H1 (cell line): ENCODE results near the gene RFX3. TPM values are rescaled to one million over a fixed set of nuclear protein-coding genes. Genes with fewer than 3 reads are reported as not detected.

ENCODE experiments used
- CTCF ChIA-PET: fragments of 300-600 bp; sonication (Branson Sonifier 250); formaldehyde crosslinking; loops from one replicate; lab custom pipeline; 2021; ENCODE audit not compliant: partially characterized antibody; lab: Charles Lee
- POLR2A ChIA-PET: fragments of 300-600 bp; sonication (Branson Sonifier 250); formaldehyde crosslinking; loops from one replicate; lab custom pipeline; 2021; ENCODE audit warnings: inconsistent platforms; ENCODE audit not compliant: partially characterized antibody; lab: Charles Lee
- DNase-seq, 2 experiments: peaks; one replicate each; pipeline versions ENCODE4 v3.0.0 to v3.0.0-alpha.2; 2010 to 2022; ENCODE audit warnings: low spot score in 2 of 2, low read depth in 1 of 2, mixed read lengths in 1 of 2
- FAIRE-seq: peaks from 2 replicates; lab custom pipeline; 2011; peaks lifted over from hg19 to GRCh38; lab: Jason Lieb, UNC
- H2AFZ ChIP-seq: 2 replicates; pipeline ENCODE4 v1.8.1; 2012; ENCODE audit warnings: low read length, inconsistent platforms
- H2AK5ac ChIP-seq: 2 replicates; pipeline ENCODE4 v1.6.1; 2013; ENCODE audit warnings: low read depth, low read length
- H2BK120ac ChIP-seq: replicated peaks from 2 replicates; pipeline ENCODE3; 2013; ENCODE audit warnings: low read depth, low read length, inconsistent platforms
- H2BK12ac ChIP-seq: 2 replicates; pipeline ENCODE4 v1.6.1; 2013; ENCODE audit warnings: low read depth, low read length
- H2BK15ac ChIP-seq: 2 replicates; pipeline ENCODE4 v1.6.1; 2013; ENCODE audit warnings: low read length
- H2BK20ac ChIP-seq: 2 replicates; pipeline ENCODE4 v1.6.1; 2013; ENCODE audit warnings: low read length
- H2BK5ac ChIP-seq: 2 replicates; pipeline ENCODE4 v1.6.1; 2013; ENCODE audit warnings: low read depth, low read length
- H3K14ac ChIP-seq: 2 replicates; pipeline ENCODE4 v1.6.1; 2013; ENCODE audit warnings: inconsistent platforms; ENCODE audit not compliant: insufficient read length
- H3K18ac ChIP-seq: 2 replicates; pipeline ENCODE4 v1.6.1; 2013; ENCODE audit warnings: low read length; ENCODE audit errors: extremely low read depth
- H3K23ac ChIP-seq: 2 replicates; pipeline ENCODE4 v1.6.1; 2013; ENCODE audit warnings: inconsistent platforms; ENCODE audit not compliant: insufficient read length
- H3K23me2 ChIP-seq: 2 replicates; pipeline ENCODE4 v1.6.1; 2013; ENCODE audit warnings: low read depth, low read length
- H3K27ac ChIP-seq: 2 replicates; pipeline ENCODE4 v1.6.1; 2011; ENCODE audit warnings: low read depth, low read length, inconsistent platforms
- H3K27me3 ChIP-seq, 4 experiments: replicated peaks in 1 of 4; 1 replicate in 1 of 4; 2 replicates in 3 of 4; pipeline versions ENCODE4 v1.6.1 to v1.8.1; 2011 to 2013; ENCODE audit warnings: low read length in 3 of 4, mild to moderate bottlenecking in 3 of 4, inconsistent platforms in 2 of 4, mixed read lengths in 2 of 4, moderate library complexity in 1 of 4; ENCODE audit not compliant: control insufficient read depth in 3 of 4, insufficient read depth in 3 of 4; ENCODE audit errors: extremely low read depth in 1 of 4
- H3K36me3 ChIP-seq, 4 experiments: 2 replicates each; pipeline versions ENCODE4 v1.6.1 to v1.8.1; 2011 to 2013; ENCODE audit warnings: mild to moderate bottlenecking in 4 of 4, low read length in 3 of 4, moderate library complexity in 2 of 4, control low read depth in 1 of 4, inconsistent platforms in 1 of 4; ENCODE audit not compliant: insufficient read depth in 4 of 4, control insufficient read depth in 2 of 4
- H3K4ac ChIP-seq: replicated peaks from 2 replicates; pipeline ENCODE3; 2013; ENCODE audit warnings: low read length, low read depth, mixed read lengths, inconsistent platforms; ENCODE audit not compliant: insufficient read length
- H3K4me1 ChIP-seq, 4 experiments: replicated peaks in 1 of 4; 1 replicate in 1 of 4; 2 replicates in 3 of 4; pipeline versions ENCODE4 v1.6.1 to v1.8.1; 2011 to 2013; ENCODE audit warnings: low read length in 3 of 4, inconsistent platforms in 2 of 4, mixed read lengths in 1 of 4; ENCODE audit not compliant: insufficient read depth in 4 of 4, control insufficient read depth in 3 of 4
- H3K4me2 ChIP-seq, 2 experiments: 2 replicates each; pipeline versions ENCODE4 v1.6.1 to v1.8.1; 2011 to 2013; ENCODE audit warnings: low read depth in 2 of 2, low read length in 2 of 2, control low read depth in 1 of 2, inconsistent platforms in 1 of 2, mild to moderate bottlenecking in 1 of 2; ENCODE audit not compliant: insufficient read depth in 1 of 2
- H3K4me3 ChIP-seq, 4 experiments: fragments of 200-600, 300-600 bp in 1 of 4; sonication (generic), shearing (Covaris generic), sonication (Bioruptor Twin) in 1 of 4; 2 replicates each; pipeline versions ENCODE4 v1.5.1 to v1.8.1; 2011 to 2016; ENCODE audit warnings: low read length in 4 of 4, low read depth in 3 of 4, control low read depth in 2 of 4, inconsistent platforms in 2 of 4, mild to moderate bottlenecking in 2 of 4, mixed read lengths in 1 of 4, moderate library complexity in 1 of 4; ENCODE audit not compliant: insufficient read depth in 2 of 4; ENCODE audit errors: extremely low read depth in 1 of 4
- H3K56ac ChIP-seq: replicated peaks from 2 replicates; pipeline ENCODE3; 2013; ENCODE audit warnings: low read depth, mild to moderate bottlenecking, mixed read lengths, low read length, inconsistent platforms; ENCODE audit not compliant: insufficient read length
- H3K79me1 ChIP-seq: 2 replicates; pipeline ENCODE4 v1.6.1; 2013; ENCODE audit warnings: low read depth, low read length, control low read depth
- H3K79me2 ChIP-seq, 2 experiments: 2 replicates each; pipeline versions ENCODE4 v1.6.1 to v1.8.1; 2012 to 2013; ENCODE audit warnings: low read length in 2 of 2, mild to moderate bottlenecking in 2 of 2, inconsistent platforms in 1 of 2; ENCODE audit not compliant: insufficient read depth in 2 of 2, control insufficient read depth in 1 of 2
- H3K9ac ChIP-seq, 4 experiments: replicated peaks in 1 of 4; 1 replicate in 1 of 4; 2 replicates in 3 of 4; pipeline versions ENCODE4 v1.6.1 to v1.8.1; 2011 to 2013; ENCODE audit warnings: low read depth in 3 of 4, low read length in 3 of 4, control low read depth in 2 of 4, mild to moderate bottlenecking in 2 of 4, moderate library complexity in 2 of 4, inconsistent platforms in 1 of 4; ENCODE audit errors: extremely low read depth in 1 of 4
- H3K9me3 ChIP-seq, 2 experiments: 2 replicates each; pipeline versions ENCODE4 v1.6.1 to v1.8.1; 2012 to 2013; ENCODE audit warnings: mild to moderate bottlenecking in 2 of 2, moderate library complexity in 2 of 2, control low read depth in 1 of 2, inconsistent platforms in 1 of 2, low read depth in 1 of 2, low read length in 1 of 2, mixed read lengths in 1 of 2; ENCODE audit not compliant: insufficient read depth in 2 of 2
- H4K20me1 ChIP-seq, 2 experiments: replicated peaks in 1 of 2; 2 replicates each; pipeline versions ENCODE3 to v1.8.1; 2011 to 2013; ENCODE audit warnings: inconsistent platforms in 2 of 2, low read length in 2 of 2, mild to moderate bottlenecking in 1 of 2; ENCODE audit not compliant: insufficient read depth in 2 of 2, control insufficient read depth in 1 of 2
- H4K5ac ChIP-seq: 2 replicates; pipeline ENCODE4 v1.6.1; 2013; ENCODE audit warnings: low read length, low read depth, mixed read lengths, inconsistent platforms; ENCODE audit not compliant: insufficient read length
- H4K8ac ChIP-seq: 2 replicates; pipeline ENCODE4 v1.8.0; 2013; ENCODE audit warnings: mild to moderate bottlenecking, moderate library complexity, low read length, inconsistent platforms; ENCODE audit not compliant: insufficient read depth; ENCODE audit errors: extremely low read depth
- H4K91ac ChIP-seq: replicated peaks from 2 replicates; pipeline ENCODE3; 2013; ENCODE audit warnings: low read length, mixed read lengths, inconsistent platforms; ENCODE audit not compliant: insufficient read length
- ASH2L ChIP-seq: fragments of 200-600, 300-600 bp; sonication (generic); IDR thresholded peaks from one replicate; pipeline ENCODE4 v1.7.1; 2017; ENCODE audit warnings: low read length
- ATF3 ChIP-seq: IDR thresholded peaks from 2 replicates; pipeline ENCODE4 v1.6.1; 2011; ENCODE audit warnings: low read depth, mild to moderate bottlenecking, low read length; ENCODE audit not compliant: insufficient read depth
- BRCA1 ChIP-seq: IDR thresholded peaks from 2 replicates; pipeline ENCODE4 v1.6.1; 2012; ENCODE audit warnings: low read depth, low read length, improper control_type of control experiment
- CHD2 ChIP-seq: IDR thresholded peaks from 2 replicates; pipeline ENCODE4 v1.6.1; 2012; ENCODE audit warnings: low read length, improper control_type of control experiment
- FOSL1 ChIP-seq: IDR thresholded peaks from 2 replicates; pipeline ENCODE4 v1.6.1; 2011; ENCODE audit warnings: mild to moderate bottlenecking, low read depth, low read length, moderate library complexity; ENCODE audit not compliant: insufficient read depth
- HDAC6 ChIP-seq: IDR thresholded peaks from one replicate; pipeline ENCODE4 v1.7.1; 2012; ENCODE audit warnings: low read depth, mild to moderate bottlenecking, inconsistent platforms, low read length, moderate library complexity
- POU5F1 ChIP-seq: IDR thresholded peaks from 2 replicates; pipeline ENCODE4 v1.6.1; 2011; ENCODE audit warnings: low read depth, mild to moderate bottlenecking, low read length, moderate library complexity
- RBBP5 ChIP-seq: IDR thresholded peaks from 2 replicates; pipeline ENCODE4 v1.7.1; 2012; ENCODE audit warnings: low read depth, mild to moderate bottlenecking, inconsistent platforms, low read length, moderate library complexity, borderline replicate concordance
- SIX5 ChIP-seq: IDR thresholded peaks from 2 replicates; pipeline ENCODE4 v1.6.1; 2011; ENCODE audit warnings: mild to moderate bottlenecking, low read depth, low read length
- SP1 ChIP-seq: IDR thresholded peaks from 2 replicates; pipeline ENCODE4 v1.6.1; 2011; ENCODE audit warnings: low read depth, low read length
- SP2 ChIP-seq: IDR thresholded peaks from 2 replicates; pipeline ENCODE4 v1.6.1; 2012; ENCODE audit warnings: mild to moderate bottlenecking, low read length, inconsistent platforms
- SUZ12 ChIP-seq: fragments of 200-600 bp; sonication (generic); IDR thresholded peaks from 2 replicates; pipeline ENCODE4 v1.6.1; 2012; ENCODE audit warnings: mild to moderate bottlenecking, inconsistent platforms, low read length, moderate library complexity, mixed read lengths
- TAF7 ChIP-seq: optimal IDR thresholded peaks from 2 replicates; pipeline ENCODE3; 2011; ENCODE audit warnings: low read depth, mild to moderate bottlenecking, inconsistent platforms, low read length, moderate library complexity, borderline replicate concordance
- YY1 ChIP-seq: IDR thresholded peaks from 2 replicates; pipeline ENCODE4 v1.6.1; 2011; ENCODE audit warnings: low read depth, mild to moderate bottlenecking, low read length
- ZNF274 ChIP-seq: IDR thresholded peaks from 2 replicates; pipeline ENCODE4 v1.7.0; 2012; ENCODE audit warnings: low read length, borderline replicate concordance; ENCODE audit errors: extremely low read depth
- WGBS, 2 experiments: shearing (Covaris generic) in 1 of 2; methylation state at CpG; one replicate each; pipeline versions ENCODE4 v1.1.6 to v1.1.7; 2013 to 2015; ENCODE audit warnings: low lambda C conversion rate in 2 of 2, mixed read lengths in 2 of 2, inconsistent platforms in 1 of 2, low coverage in 1 of 2, missing lambda C conversion rate in 1 of 2; ENCODE audit not compliant: insufficient replicate concordance in 2 of 2, insufficient coverage in 1 of 2, insufficient read length in 1 of 2; ENCODE audit errors: extremely low coverage in 1 of 2, missing lambda C conversion rate in 1 of 2; 5-methylcytosine and 5-hydroxymethylcytosine counted together
- polyA plus RNA-seq, 7 experiments: library from polyadenylated mRNA; depleted of rRNA in 3 of 7; stranded (reverse) in 5 of 7; unstranded in 2 of 7; fragments of >200 nt in 5 of 7; fragments of 200-250 nt in 2 of 7; gene quantifications; 1 replicate in 5 of 7; 2 replicates in 1 of 7; 4 replicates in 1 of 7; pipeline versions ENCODE4 v1.2.1 to v1.2.3, GENCODE V29; 2011 to 2013; ENCODE audit warnings: missing spikeins in 2 of 7, mixed read lengths in 2 of 7
- total RNA-seq: library from RNA; stranded (reverse); fragmentation: NEBNext Ultra II Directional; extraction: Animal tissue kit (Norgen Biotek cat#: 25700); gene quantifications from 2 replicates; pipeline ENCODE4 v1.2.1, GENCODE V29; 2021

Gene RFX3
- total and polyA plus RNA-seq, 2 of the 8 experiments (the other 6 are each of a cell fraction or from before 2014, with no cell fraction given) = 4.9 to 22.6 TPM

GRCh38 chr9:3492214-3492613, 33.6 kb downstream of the RFX3 start:
- DNase-seq (no peak), FAIRE-seq (no peak)
- Histone ChIP-seq H3K9ac (no peak overlapping the region), H4K5ac (no peak overlapping the region), H3K27ac (no peak overlapping the region), H4K8ac (no peak overlapping the region), H2AK5ac (no peak overlapping the region), H2BK15ac (no peak overlapping the region), H2BK5ac (no peak overlapping the region), H3K14ac (no peak overlapping the region), H3K79me2 (peaks cover 0 to 25% of the 10 kb centered on the region in 2 experiments; a peak in 2 of 4 replicates), H3K36me3 (no peaks in the 10 kb centered on the region), H3K4me2 (no peak overlapping the region), H3K23me2 (no peaks in the 10 kb centered on the region), H3K56ac (no peak overlapping the region), H3K79me1 (no peaks in the 10 kb centered on the region), H3K27me3 (no peaks in the 10 kb centered on the region), H2BK12ac (no peak overlapping the region), H3K4me1 (no peaks in the 10 kb centered on the region), H4K91ac (no peak overlapping the region), H3K4me3 (no peak overlapping the region), H2BK120ac (no peak overlapping the region), H3K4ac (no peak overlapping the region), H2BK20ac (no peak overlapping the region), H3K18ac (no peak overlapping the region), H2AFZ (no peak overlapping the region), H3K9me3 (no peaks in the 10 kb centered on the region), H4K20me1 (no peaks in the 10 kb centered on the region), H3K23ac (no peak overlapping the region)
- TF ChIP-seq RBBP5 (no peak), SP1 (no peak), SIX5 (no peak), CHD2 (no peak), ZNF274 (no peak), FOSL1 (no peak), BRCA1 (no peak), TAF7 (no peak), ASH2L (no peak), HDAC6 (no peak), POU5F1 (no peak), YY1 (no peak), SP2 (no peak), ATF3 (no peak), SUZ12 (no peak)
- WGBS, 2 experiments = 95% methylated on average over 4 of the region's 4 CpGs; no CpG with 5 or more reads in 1 of the 2 experiments
- ChIA-PET POLR2A (interaction anchor here (1.0 to 1.2 kb wide), 2 partner anchors 31 to 35 kb away, joined by 3 read pairs; no protein-coding TSS in a partner anchor), CTCF (interaction anchor here (1.0 kb wide), 1 partner anchor 25 kb away, joined by 4 read pairs; no protein-coding TSS in a partner anchor)
